Stomach (tissue), 4 donors: ENCODE measurements around the gene A1BG.

Experiments used
- CTCF ChIP-seq, 7 experiments: fragments of 450-650 bp in 4 of 7; fragments of 200-600 bp in 3 of 7; sonication (generic) in 3 of 7; IDR thresholded peaks; one replicate each; pipeline ENCODE4 v1.5.1; 2016 to 2019; ENCODE audit warnings: antibody characterized with exemption in 7 of 7, control low read depth in 2 of 7, mild to moderate bottlenecking in 1 of 7
- EP300 ChIP-seq: sonication (generic); formaldehyde crosslinking; IDR thresholded peaks from one replicate; pipeline ENCODE4 v1.6.1; 2017; ENCODE audit warnings: antibody characterized with exemption

GRCh38 chr19:58350871-58351557 lies 2.3 kb downstream of the A1BG start:
- TF ChIP-seq CTCF (IDR thresholded peaks at IDR 0.05) = no peak
- no peak for TF ChIP-seq EP300
